IMR-90 (cell line): ENCODE results near the gene TRAF4. TPM values are rescaled to one million over a fixed set of nuclear protein-coding genes. Genes with fewer than 3 reads are reported as not detected.

ENCODE experiments used
- ATAC-seq: fragments of 200-7000 bp; cut with Tn5 transposase; 2 replicates; pipeline ENCODE4 v1.9.1; 2020; ENCODE audit warnings: low read depth, mild to moderate bottlenecking, moderate library complexity
- BruUV-seq: library from RNA; stranded (reverse); fragments of 400-500 nt; replicated peaks from 2 replicates; lab custom pipeline; 2021; lab: Mats Ljungman, UMichigan
- CTCF ChIA-PET: fragments of 300-600 bp; formaldehyde crosslinking; extraction: SDS; loops from one replicate; lab custom pipeline; 2021; ENCODE audit warnings: antibody characterized with exemption; lab: Yijun Ruan, JAX
- POLR2A ChIA-PET: fragments of 300-600 bp; sonication (Branson Sonifier 250); formaldehyde crosslinking; loops from one replicate; lab custom pipeline; 2022; ENCODE audit warnings: antibody characterized with exemption; ENCODE audit not compliant: unreplicated experiment; lab: Charles Lee
- DNase-seq: peaks from one replicate; pipeline ENCODE4 v3.0.0; 2013
- H2AFZ ChIP-seq: replicated peaks from 2 replicates; pipeline ENCODE3; 2013; ENCODE audit warnings: low read length, mild to moderate bottlenecking; ENCODE audit not compliant: poor library complexity
- H2AK5ac ChIP-seq: 2 replicates; pipeline ENCODE4 v1.6.1; 2013; ENCODE audit warnings: low read depth, low read length, inconsistent platforms
- H2AK9ac ChIP-seq: replicated peaks from 2 replicates; pipeline ENCODE3; 2013; ENCODE audit warnings: mild to moderate bottlenecking, low read depth, low read length, moderate library complexity; ENCODE audit not compliant: poor library complexity
- H2BK120ac ChIP-seq: 2 replicates; pipeline ENCODE4 v1.6.1; 2013; ENCODE audit warnings: low read depth, low read length, inconsistent platforms
- H2BK15ac ChIP-seq: 3 replicates; pipeline ENCODE4 v1.6.1; 2013; ENCODE audit warnings: low read depth, low read length, inconsistent platforms
- H2BK20ac ChIP-seq: 2 replicates; pipeline ENCODE4 v1.6.1; 2013; ENCODE audit warnings: low read depth, mild to moderate bottlenecking, inconsistent platforms, low read length, moderate library complexity
- H2BK5ac ChIP-seq: 2 replicates; pipeline ENCODE4 v1.6.1; 2013; ENCODE audit warnings: mild to moderate bottlenecking, low read depth, low read length, inconsistent platforms; ENCODE audit not compliant: poor library complexity, severe bottlenecking
- H3K14ac ChIP-seq: replicated peaks from 2 replicates; pipeline ENCODE4 v1.6.1; 2013; ENCODE audit warnings: low read depth, low read length, inconsistent platforms
- H3K18ac ChIP-seq: 2 replicates; pipeline ENCODE4 v1.6.1; 2013; ENCODE audit warnings: low read depth, low read length, control low read depth
- H3K23ac ChIP-seq: 2 replicates; pipeline ENCODE4 v1.6.1; 2013; ENCODE audit warnings: low read depth, low read length, inconsistent platforms
- H3K27ac ChIP-seq: 2 replicates; pipeline ENCODE4 v1.5.1; 2013; ENCODE audit warnings: mild to moderate bottlenecking, control low read depth, low read length; ENCODE audit not compliant: insufficient read depth
- H3K27me3 ChIP-seq: 2 replicates; pipeline ENCODE4 v1.6.1; 2013; ENCODE audit warnings: low read length; ENCODE audit not compliant: control insufficient read depth, insufficient read depth
- H3K36me3 ChIP-seq: 2 replicates; pipeline ENCODE4 v1.6.1; 2013; ENCODE audit warnings: low read length, mixed read lengths; ENCODE audit not compliant: control insufficient read depth, insufficient read depth
- H3K4ac ChIP-seq: 2 replicates; pipeline ENCODE4 v1.6.1; 2013; ENCODE audit warnings: low read depth, low read length, inconsistent platforms
- H3K4me1 ChIP-seq: 2 replicates; pipeline ENCODE4 v1.6.1; 2013; ENCODE audit warnings: low read length, mixed read lengths; ENCODE audit not compliant: control insufficient read depth, insufficient read depth
- H3K4me2 ChIP-seq: 2 replicates; pipeline ENCODE4 v1.6.1; 2013; ENCODE audit warnings: low read depth, mild to moderate bottlenecking, control low read depth, low read length, moderate library complexity
- H3K4me3 ChIP-seq: 2 replicates; pipeline ENCODE4 v1.5.1; 2013; ENCODE audit warnings: low read depth, mild to moderate bottlenecking, control low read depth, low read length, moderate library complexity; ENCODE audit not compliant: insufficient read depth
- H3K56ac ChIP-seq: 2 replicates; pipeline ENCODE4 v1.6.1; 2013; ENCODE audit warnings: low read length, inconsistent platforms; ENCODE audit not compliant: insufficient read depth; ENCODE audit errors: extremely low read depth
- H3K79me1 ChIP-seq, 2 experiments: 2 replicates each; pipeline ENCODE4 v1.6.1; 2013; ENCODE audit warnings: low read length in 2 of 2, inconsistent platforms in 1 of 2, low read depth in 1 of 2
- H3K9ac ChIP-seq: 2 replicates; pipeline ENCODE4 v1.6.1; 2013; ENCODE audit warnings: low read depth, low read length, control low read depth
- H3K9me1 ChIP-seq: 2 replicates; pipeline ENCODE4 v1.6.1; 2013; ENCODE audit warnings: low read length, inconsistent platforms; ENCODE audit not compliant: insufficient read depth
- H3K9me3 ChIP-seq: 2 replicates; pipeline ENCODE4 v1.6.1; 2013; ENCODE audit warnings: low read length; ENCODE audit not compliant: control insufficient read depth, insufficient read depth
- H4K20me1 ChIP-seq: 2 replicates; pipeline ENCODE4 v1.6.1; 2013; ENCODE audit warnings: low read length, inconsistent platforms; ENCODE audit not compliant: insufficient read depth
- H4K5ac ChIP-seq: 2 replicates; pipeline ENCODE4 v1.6.1; 2013; ENCODE audit warnings: mild to moderate bottlenecking, low read depth, low read length, control low read depth
- H4K8ac ChIP-seq, 2 experiments: 2 replicates each; pipeline ENCODE4 v1.6.1; 2013; ENCODE audit warnings: low read depth in 2 of 2, low read length in 2 of 2, control low read depth in 1 of 2, inconsistent platforms in 1 of 2
- H4K91ac ChIP-seq: 2 replicates; pipeline ENCODE4 v1.6.1; 2013; ENCODE audit warnings: low read depth, low read length, inconsistent platforms; ENCODE audit not compliant: insufficient read depth
- BHLHE40 ChIP-seq: fragments of 150-350 bp; IDR thresholded peaks from 2 replicates; pipeline ENCODE4 v1.6.1; 2016; ENCODE audit warnings: mild to moderate bottlenecking, low read depth, low read length
- CEBPB ChIP-seq: IDR thresholded peaks from 2 replicates; pipeline ENCODE4 v1.6.1; 2012; ENCODE audit warnings: low read depth, low read length, improper control_type of control experiment
- CHD1 ChIP-seq: IDR thresholded peaks from 2 replicates; pipeline ENCODE4 v1.6.1; 2012; ENCODE audit warnings: low read depth, low read length, improper control_type of control experiment
- FOS ChIP-seq: fragments of 150-350 bp; IDR thresholded peaks from 2 replicates; pipeline ENCODE4 v1.6.1; 2016; ENCODE audit warnings: low read depth, low read length
- MAFK ChIP-seq: IDR thresholded peaks from 2 replicates; pipeline ENCODE4 v1.6.1; 2012; ENCODE audit warnings: low read depth, low read length, improper control_type of control experiment
- MAZ ChIP-seq: IDR thresholded peaks from 2 replicates; pipeline ENCODE4 v1.6.1; 2012; ENCODE audit warnings: low read depth, mild to moderate bottlenecking, low read length, improper control_type of control experiment, moderate library complexity, borderline replicate concordance
- MXI1 ChIP-seq: IDR thresholded peaks from 2 replicates; pipeline ENCODE4 v1.6.1; 2012; ENCODE audit warnings: low read depth, mild to moderate bottlenecking, low read length, moderate library complexity, borderline replicate concordance
- POLR2A ChIP-seq: IDR thresholded peaks from 2 replicates; pipeline ENCODE4 v1.6.1; 2012; ENCODE audit warnings: mild to moderate bottlenecking, low read depth, low read length
- RAD21 ChIP-seq: IDR thresholded peaks from 2 replicates; pipeline ENCODE4 v1.6.1; 2012; ENCODE audit warnings: low read length, improper control_type of control experiment
- RFX5 ChIP-seq: IDR thresholded peaks from 2 replicates; pipeline ENCODE4 v1.8.0; 2012; ENCODE audit warnings: low read depth, mild to moderate bottlenecking, low read length, moderate library complexity
- SMC3 ChIP-seq: fragments of 150-350 bp; IDR thresholded peaks from 2 replicates; pipeline ENCODE4 v1.6.1; 2016; ENCODE audit warnings: low read depth, mild to moderate bottlenecking, antibody characterized with exemption, low read length, moderate library complexity
- WGBS, 2 experiments: methylation state at CpG; one replicate each; pipeline versions ENCODE4 v1.1.5 to v1.1.7; 2013; ENCODE audit warnings: missing lambda C conversion rate in 2 of 2; ENCODE audit not compliant: insufficient read length in 1 of 2; ENCODE audit errors: extremely low coverage in 2 of 2; 5-methylcytosine and 5-hydroxymethylcytosine counted together
- dilution Hi-C: fragments of 300-500 bp; cut with HindIII; formaldehyde crosslinking; loops from one replicate; pipeline ENCODE4 v1.14.3; 2018; ENCODE audit warnings: low sequenced_read_pairs; ENCODE audit not compliant: unreplicated experiment
- in situ Hi-C: fragments of 300-500 bp; cut with MboI; formaldehyde crosslinking; loops from 3 replicates; pipeline ENCODE4 v1.14.3; 2019; ENCODE audit warnings: low sequenced_read_pairs, inconsistent platforms, mixed read lengths
- intact Hi-C: fragments of 100-400 bp; cut with micrococcal nuclease; formaldehyde crosslinking; loops from 2 replicates; pipeline ENCODE4 v1.10.0; 2022
- polyA plus RNA-seq, 3 experiments: library from polyadenylated mRNA; depleted of rRNA; stranded (reverse); fragments of >200 nt; gene quantifications; 2 replicates each; pipeline ENCODE4 v1.2.3, GENCODE V29; 2012; ENCODE audit warnings: low replicate concordance in 1 of 3
- total RNA-seq: library from RNA; depleted of rRNA; stranded (reverse); fragments of >200 nt; gene quantifications from 2 replicates; pipeline ENCODE4 v1.2.3, GENCODE V29; 2012
- TF ChIP-seq, protein P1 (sequence below): conservative IDR thresholded peaks from 2 replicates; pipeline ENCODE4 v1.5.1; 2012; ENCODE audit warnings: mild to moderate bottlenecking, low read depth, low read length, improper control_type of control experiment
- TF ChIP-seq, protein P2 (sequence below): fragments of 150-350 bp; IDR thresholded peaks from 2 replicates; pipeline ENCODE4 v1.6.1; 2017; ENCODE audit warnings: mild to moderate bottlenecking, antibody characterized with exemption, low read length, low read depth
- TF ChIP-seq, protein P3 (sequence below): fragments of 150-350 bp; IDR thresholded peaks from 2 replicates; pipeline ENCODE4 v1.6.1; 2016; ENCODE audit warnings: low read depth, mild to moderate bottlenecking, low read length, moderate library complexity, borderline replicate concordance

The TRAF4 gene
- total and polyA plus RNA-seq, 2 of the 4 experiments (the other 2 are of a cell fraction), result 36.9 to 63.2 TPM

DNA sequence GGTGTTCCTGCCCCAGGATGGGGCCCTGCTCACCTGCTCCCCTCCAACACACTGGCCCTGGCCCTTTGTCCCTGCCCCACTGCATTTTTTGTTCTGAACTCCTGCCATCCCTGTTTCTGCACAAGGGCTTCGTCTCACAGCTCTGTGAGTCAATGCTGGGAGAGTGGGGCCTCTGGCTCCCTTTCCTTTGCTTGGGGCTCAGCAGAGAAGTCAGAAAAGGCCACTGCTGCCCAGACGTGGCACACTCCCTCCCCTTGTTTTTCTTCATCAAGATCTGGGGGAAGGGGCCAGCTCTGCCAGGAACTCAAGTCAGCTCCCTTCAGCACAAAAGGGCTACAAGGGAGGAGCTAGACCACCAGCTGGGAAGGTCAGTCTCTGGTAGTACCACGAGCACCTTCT, 41.1 kb upstream of the TRAF4 start:
- no peak overlapping the region for H4K8ac ChIP-seq
- H3K27ac ChIP-seq, result no peak overlapping the region
- no peaks in the 10 kb centered on the region for H3K9me3 ChIP-seq
- H3K79me1 ChIP-seq, result peaks cover 3% of the 10 kb centered on the region in 2 experiments; a peak in 1 of 4 replicates
- no peaks in the 10 kb centered on the region for H3K27me3 ChIP-seq
- DNase-seq (no peak), ATAC-seq (no peak)
- H2BK5ac ChIP-seq, result no peak overlapping the region
- H3K23ac ChIP-seq, result no peak overlapping the region
- no peak overlapping the region for H3K14ac ChIP-seq
- no peak overlapping the region for H3K18ac ChIP-seq
- no peak overlapping the region for H2AFZ ChIP-seq
- intact Hi-C loops (no loop called here), dilution Hi-C loops (no loop called here), in situ Hi-C loops (no loop called here)
- BruUV-seq, result no TSS peak
- no peak overlapping the region for H3K4ac ChIP-seq
- H4K5ac ChIP-seq, result no peak overlapping the region
- H4K91ac ChIP-seq, result no peak overlapping the region
- H3K9me1 ChIP-seq, result peaks cover 4% of the 10 kb centered on the region; the same call in 1 of the 2 replicates
- H4K20me1 ChIP-seq, result no peaks in the 10 kb centered on the region; the same call in 1 of the 2 replicates
- H2AK9ac ChIP-seq, result no peak overlapping the region
- WGBS, 2 experiments, result no CpG with 5 or more reads among the region's 3 CpGs
- peaks cover 80% of the 10 kb centered on the region for H3K36me3 ChIP-seq
- H3K9ac ChIP-seq, result no peak overlapping the region
- TF ChIP-seq CEBPB (no peak), BHLHE40 (no peak), MAFK (no peak), CHD1 (no peak), MXI1 (no peak), RAD21 (no peak), SMC3 (no peak), POLR2A (no peak), RFX5 (no peak), MAZ (no peak), FOS (no peak)
- TF ChIP-seq, protein P1, sequence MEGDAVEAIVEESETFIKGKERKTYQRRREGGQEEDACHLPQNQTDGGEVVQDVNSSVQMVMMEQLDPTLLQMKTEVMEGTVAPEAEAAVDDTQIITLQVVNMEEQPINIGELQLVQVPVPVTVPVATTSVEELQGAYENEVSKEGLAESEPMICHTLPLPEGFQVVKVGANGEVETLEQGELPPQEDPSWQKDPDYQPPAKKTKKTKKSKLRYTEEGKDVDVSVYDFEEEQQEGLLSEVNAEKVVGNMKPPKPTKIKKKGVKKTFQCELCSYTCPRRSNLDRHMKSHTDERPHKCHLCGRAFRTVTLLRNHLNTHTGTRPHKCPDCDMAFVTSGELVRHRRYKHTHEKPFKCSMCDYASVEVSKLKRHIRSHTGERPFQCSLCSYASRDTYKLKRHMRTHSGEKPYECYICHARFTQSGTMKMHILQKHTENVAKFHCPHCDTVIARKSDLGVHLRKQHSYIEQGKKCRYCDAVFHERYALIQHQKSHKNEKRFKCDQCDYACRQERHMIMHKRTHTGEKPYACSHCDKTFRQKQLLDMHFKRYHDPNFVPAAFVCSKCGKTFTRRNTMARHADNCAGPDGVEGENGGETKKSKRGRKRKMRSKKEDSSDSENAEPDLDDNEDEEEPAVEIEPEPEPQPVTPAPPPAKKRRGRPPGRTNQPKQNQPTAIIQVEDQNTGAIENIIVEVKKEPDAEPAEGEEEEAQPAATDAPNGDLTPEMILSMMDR, result no peak
- TF ChIP-seq, protein P2, sequence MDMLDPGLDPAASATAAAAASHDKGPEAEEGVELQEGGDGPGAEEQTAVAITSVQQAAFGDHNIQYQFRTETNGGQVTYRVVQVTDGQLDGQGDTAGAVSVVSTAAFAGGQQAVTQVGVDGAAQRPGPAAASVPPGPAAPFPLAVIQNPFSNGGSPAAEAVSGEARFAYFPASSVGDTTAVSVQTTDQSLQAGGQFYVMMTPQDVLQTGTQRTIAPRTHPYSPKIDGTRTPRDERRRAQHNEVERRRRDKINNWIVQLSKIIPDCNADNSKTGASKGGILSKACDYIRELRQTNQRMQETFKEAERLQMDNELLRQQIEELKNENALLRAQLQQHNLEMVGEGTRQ, result no peak
- TF ChIP-seq, protein P3, sequence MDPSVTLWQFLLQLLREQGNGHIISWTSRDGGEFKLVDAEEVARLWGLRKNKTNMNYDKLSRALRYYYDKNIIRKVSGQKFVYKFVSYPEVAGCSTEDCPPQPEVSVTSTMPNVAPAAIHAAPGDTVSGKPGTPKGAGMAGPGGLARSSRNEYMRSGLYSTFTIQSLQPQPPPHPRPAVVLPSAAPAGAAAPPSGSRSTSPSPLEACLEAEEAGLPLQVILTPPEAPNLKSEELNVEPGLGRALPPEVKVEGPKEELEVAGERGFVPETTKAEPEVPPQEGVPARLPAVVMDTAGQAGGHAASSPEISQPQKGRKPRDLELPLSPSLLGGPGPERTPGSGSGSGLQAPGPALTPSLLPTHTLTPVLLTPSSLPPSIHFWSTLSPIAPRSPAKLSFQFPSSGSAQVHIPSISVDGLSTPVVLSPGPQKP, result no peak
- no peak overlapping the region for H3K4me3 ChIP-seq
- POLR2A ChIA-PET, result no interaction called here
- H2BK20ac ChIP-seq, result no peak overlapping the region
- no peak overlapping the region for H2BK15ac ChIP-seq
- no peak overlapping the region for H3K56ac ChIP-seq
- no peak overlapping the region for H2BK120ac ChIP-seq
- H3K4me1 ChIP-seq, result no peaks in the 10 kb centered on the region
- H2AK5ac ChIP-seq, result no peak overlapping the region
- no peak overlapping the region for H3K4me2 ChIP-seq
- CTCF ChIA-PET, result no interaction called here
